ENCODE measurements around the gene ARHGAP35. TPM values are rescaled to one million over a fixed set of nuclear protein-coding genes. Genes with fewer than 3 reads are reported as not detected.

The ARHGAP35 gene
- total and polyA plus RNA-seq, 2 donors (not counting 3 experiments of a cell fraction or from before 2014, with no cell fraction given) = 25.7 to 51.3 TPM

GRCh38 chr19:46886546-46887239 is 25.9 kb downstream of the ARHGAP35 start:
- H3K9me3 ChIP-seq (replicated peaks; ENCODE audit: control insufficient read depth, insufficient read depth, low read length) = no peaks in the 10 kb centered on the region
- dilution Hi-C loops (cut with MboI; ENCODE audit: extremely low pct_ligation_motif_present, low sequenced_read_pairs) = no loop called here
- H3K4me3 ChIP-seq (replicated peaks in 1 of 3; ENCODE audit: insufficient read depth in 1 of 3, low read depth in 1 of 3, low read length in 3 of 3) = no peak overlapping the region
- ChIA-PET POLR2A (no interaction called here), CTCF (interaction anchor here (2.0 kb wide), 1 partner anchor 31 kb away, joined by 6 read pairs; no protein-coding TSS in a partner anchor)
- no peak overlapping the region for H3K27ac ChIP-seq (ENCODE audit: insufficient read depth, low read depth, low read length)
- no peaks in the 10 kb centered on the region for H3K27me3 ChIP-seq (ENCODE audit: control insufficient read depth in 2 of 2, insufficient read depth in 2 of 2, low read length in 2 of 2)
- no peaks in the 10 kb centered on the region for H4K20me1 ChIP-seq (replicated peaks; ENCODE audit: control insufficient read depth, extremely low read depth, insufficient read depth, low read length)
- H3K4me1 ChIP-seq (ENCODE audit: control insufficient read depth, extremely low read depth, insufficient read depth, low read length) = no peaks in the 10 kb centered on the region
- intact Hi-C loops (cut with micrococcal nuclease) = no loop called here
- BruUV-seq (replicated peaks) = no TSS peak
- no peaks in the 10 kb centered on the region for H3K36me3 ChIP-seq (ENCODE audit: control insufficient read depth in 2 of 2, extremely low read depth in 1 of 2, insufficient read depth in 2 of 2, low read length in 2 of 2)
- FAIRE-seq (peak; percentile 54), DNase-seq (ENCODE audit: low read depth, low spot score) (no peak)
- peaks cover 25% of the 10 kb centered on the region for H3K79me2 ChIP-seq (ENCODE audit: control insufficient read depth, insufficient read depth, low read length)
- no peaks in the 10 kb centered on the region for H3K9me1 ChIP-seq (replicated peaks; ENCODE audit: control insufficient read depth, extremely low read depth, insufficient read depth, low read length)
- no peak overlapping the region for H3K4me2 ChIP-seq (ENCODE audit: insufficient read depth, low read length)
- TF ChIP-seq CTCF (IDR thresholded peaks at IDR 0.05; ENCODE audit: extremely low read depth in 1 of 2, insufficient read depth in 1 of 2, low read depth in 1 of 2, low read length in 2 of 2) (no peak), EZH2 (IDR thresholded peaks at IDR 0.05; ENCODE audit: borderline replicate concordance, low read depth, low read length, severe bottlenecking) (no peak), JUN (IDR thresholded peaks at IDR 0.05; ENCODE audit: borderline replicate concordance, insufficient read depth, insufficient read length, low read depth) (no peak), GATA2 (IDR thresholded peaks at IDR 0.05; ENCODE audit: insufficient read depth, insufficient read length, low read depth, low read length) (no peak), POLR2A (IDR thresholded peaks at IDR 0.05; ENCODE audit: low read depth, low read length) (no peak), POLR2AphosphoS5 (IDR thresholded peaks at IDR 0.05; ENCODE audit: insufficient read depth, low read depth, low read length) (no peak), MYC (IDR thresholded peaks at IDR 0.05; ENCODE audit: low read depth, low read length) (no peak), FOS (IDR thresholded peaks at IDR 0.05; ENCODE audit: borderline replicate concordance, insufficient read depth, low read length) (no peak)
- TF ChIP-seq, protein P1, sequence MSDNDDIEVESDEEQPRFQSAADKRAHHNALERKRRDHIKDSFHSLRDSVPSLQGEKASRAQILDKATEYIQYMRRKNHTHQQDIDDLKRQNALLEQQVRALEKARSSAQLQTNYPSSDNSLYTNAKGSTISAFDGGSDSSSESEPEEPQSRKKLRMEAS (IDR thresholded peaks at IDR 0.05; ENCODE audit: insufficient read depth, insufficient read length) = no peak
- H3K9ac ChIP-seq (replicated peaks; ENCODE audit: extremely low read depth, insufficient read depth, low read length) = no peak overlapping the region
- no peak overlapping the region for H2AFZ ChIP-seq (ENCODE audit: low read depth, low read length)
